Small intestine (tissue), 4 donors: ENCODE measurements around the gene GTF2H2. TPM values are rescaled to one million over a fixed set of nuclear protein-coding genes. Genes with fewer than 3 reads are reported as not detected.

Experiments used
- polyA plus RNA-seq, 4 donors: library from polyadenylated mRNA; stranded (reverse) in 3 of 4; unstranded in 1 of 4; fragments of 200-250 nt in 3 of 4; fragments of 120-200 nt in 1 of 4; gene quantifications; one replicate each; pipeline versions ENCODE4 v1.2.1 to v1.2.3, GENCODE V29; 2013
- donor health status: healthy with polysubstance abuse.
- donor health status: Bipolar disorder and iron deficiency.
- donor health status: healthy.

GTF2H2 gene
- polyA plus RNA-seq, 4 donors, result 3.4 to 36.0 (median 7.7) TPM

Other genes with a start within 250 kb of the GTF2H2 start
- gene SERF1A, start 167.0 kb downstream of the GTF2H2 start, polyA plus RNA-seq, result 10 to 100 TPM in 1 of 4 donors, 1 to 10 TPM in 2, not detected in 1; 3.3 to 15.1 (median 5.4) TPM
- gene SMN1, start 142.6 kb downstream of the GTF2H2 start, polyA plus RNA-seq, result 10 to 100 TPM; 14.5 to 49.7 (median 24.6) TPM
- 10 to 100 TPM in 1 of 4 donors, 1 to 10 TPM in 3; 1.1 to 37.9 (median 3.8) TPM for gene NAIP, start 42.3 kb downstream of the GTF2H2 start, polyA plus RNA-seq